Measurements from ENCODE around the gene ADAMTS5.

ADAMTS5 gene

DNA sequence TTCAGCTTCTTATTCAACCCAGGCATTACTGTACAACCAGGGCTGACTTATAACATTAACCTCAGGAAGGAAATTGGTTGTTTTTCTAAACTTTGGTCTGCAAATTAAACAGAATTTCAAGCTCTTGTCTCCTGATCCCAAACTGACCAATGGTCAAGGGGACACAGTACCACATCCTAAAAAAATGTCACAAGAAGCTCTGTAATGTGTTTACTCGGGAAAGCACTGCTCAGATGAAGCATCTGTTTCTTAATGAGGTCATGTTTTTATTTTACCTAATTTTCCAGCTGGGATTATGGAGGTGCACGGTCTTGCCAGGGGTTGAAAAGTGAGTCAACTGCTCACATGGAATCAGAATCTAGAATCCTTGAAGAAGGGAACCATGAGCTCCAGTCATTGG is 18.7 kb downstream of the ADAMTS5 start:
- H3K27me3 ChIP-seq (ENCODE audit: control insufficient read depth, insufficient read depth, low read length) = peaks cover 54% of the 10 kb centered on the region
- no peak overlapping the region for H3K27ac ChIP-seq (ENCODE audit: low read depth, low read length)
- H3K4me3 ChIP-seq (ENCODE audit: low read depth, low read length) = no peak overlapping the region
- H3K36me3 ChIP-seq (ENCODE audit: control insufficient read depth, insufficient read depth, low read length) = no peaks in the 10 kb centered on the region
- H3K4me1 ChIP-seq (ENCODE audit: control insufficient read depth, insufficient read depth, low read length) = peaks cover 17% of the 10 kb centered on the region
- no peaks in the 10 kb centered on the region for H3K9me3 ChIP-seq (ENCODE audit: control insufficient read depth, insufficient read depth, low read depth, low read length)
- no peak overlapping the region for H3K9ac ChIP-seq (ENCODE audit: low read length)

DNA sequence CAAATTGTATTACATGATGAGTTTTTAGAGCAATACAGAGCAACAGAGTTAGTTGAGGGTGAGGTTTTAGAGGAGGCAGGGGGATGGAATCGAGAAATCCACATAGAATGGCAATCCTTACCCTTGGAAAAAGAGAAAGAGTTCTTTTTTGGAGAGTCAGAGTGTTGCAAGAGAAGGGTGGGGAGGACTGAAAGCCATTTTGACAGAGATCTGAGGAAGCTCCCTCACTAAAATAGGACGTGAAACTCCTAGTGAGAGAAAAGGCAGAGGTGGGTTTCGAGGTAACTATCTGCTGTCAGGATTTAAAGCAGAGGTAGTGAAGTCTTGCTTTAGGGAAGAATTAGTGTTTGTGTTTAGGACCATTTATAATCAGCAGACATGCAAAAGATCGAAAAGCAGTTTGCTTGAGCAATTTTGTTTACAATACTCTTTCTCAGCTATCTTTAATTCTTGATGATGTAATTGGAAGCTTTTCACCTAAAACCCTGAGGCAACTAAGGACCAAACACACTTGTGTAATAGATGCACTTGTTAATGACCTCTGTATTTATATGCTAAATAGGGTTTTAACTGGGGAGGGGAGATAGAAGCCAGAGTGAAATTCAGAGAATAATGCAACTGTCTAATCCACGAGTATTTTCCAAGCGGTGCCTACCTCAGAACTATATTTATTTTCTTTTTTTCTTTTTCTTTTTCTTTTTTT is 20.0 kb downstream of the ADAMTS5 start:
- peaks cover 54% of the 10 kb centered on the region for H3K27me3 ChIP-seq (ENCODE audit: control insufficient read depth, insufficient read depth, low read length)
- H3K27ac ChIP-seq (ENCODE audit: low read depth, low read length) = no peak overlapping the region
- H3K4me1 ChIP-seq (ENCODE audit: control insufficient read depth, insufficient read depth, low read length) = peaks cover 17% of the 10 kb centered on the region
- H3K9me3 ChIP-seq (ENCODE audit: control insufficient read depth, insufficient read depth, low read depth, low read length) = no peaks in the 10 kb centered on the region
- H3K9ac ChIP-seq (ENCODE audit: low read length) = no peak overlapping the region
- H3K36me3 ChIP-seq (ENCODE audit: control insufficient read depth, insufficient read depth, low read length) = no peaks in the 10 kb centered on the region
- H3K4me3 ChIP-seq (ENCODE audit: low read depth, low read length) = no peak overlapping the region

DNA sequence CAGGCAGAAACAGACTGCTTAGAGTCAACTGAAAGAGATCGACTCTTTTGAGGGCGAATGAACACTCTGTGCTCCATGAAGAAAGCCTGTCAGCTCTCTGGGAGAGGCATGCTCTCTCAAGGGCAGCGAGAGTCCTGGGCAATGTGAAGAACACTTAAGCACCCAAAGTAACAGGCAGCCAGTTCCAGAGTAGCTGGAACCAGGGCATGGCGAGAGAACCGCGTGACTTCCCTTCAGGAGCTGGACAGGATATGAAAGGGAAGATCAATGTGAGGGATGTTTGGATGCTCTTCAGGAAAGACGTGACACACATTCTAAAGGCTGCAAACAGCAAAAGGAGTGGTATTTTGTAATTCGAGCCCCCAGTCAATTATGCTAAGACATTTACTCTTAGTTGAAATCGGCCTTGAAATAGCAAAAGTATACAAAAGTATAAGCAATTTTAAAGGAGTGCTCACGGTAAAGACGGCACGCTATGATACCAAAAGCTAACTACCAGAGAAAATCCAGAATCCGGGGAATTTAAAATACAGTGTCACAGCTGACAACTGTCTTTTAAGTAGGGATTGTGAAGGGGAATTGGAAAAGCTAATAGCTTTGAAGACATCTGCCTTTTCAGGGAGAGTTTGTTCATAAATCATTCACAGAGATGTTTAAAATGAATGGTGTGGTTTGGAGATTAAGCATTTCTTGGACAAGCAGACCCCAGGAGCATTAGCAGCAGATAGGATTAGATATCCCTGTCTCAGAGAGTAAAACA is 20.8 kb downstream of the ADAMTS5 start:
- Histone ChIP-seq H3K27ac (ENCODE audit: low read depth, low read length) (no peak overlapping the region), H3K9me3 (ENCODE audit: control insufficient read depth, insufficient read depth, low read depth, low read length) (no peaks in the 10 kb centered on the region), H3K4me1 (ENCODE audit: control insufficient read depth, insufficient read depth, low read length) (peaks cover 17% of the 10 kb centered on the region), H3K4me3 (ENCODE audit: low read depth, low read length) (no peak overlapping the region), H3K36me3 (ENCODE audit: control insufficient read depth, insufficient read depth, low read length) (no peaks in the 10 kb centered on the region), H3K9ac (ENCODE audit: low read length) (no peak overlapping the region), H3K27me3 (ENCODE audit: control insufficient read depth, insufficient read depth, low read length) (peaks cover 54% of the 10 kb centered on the region)

DNA sequence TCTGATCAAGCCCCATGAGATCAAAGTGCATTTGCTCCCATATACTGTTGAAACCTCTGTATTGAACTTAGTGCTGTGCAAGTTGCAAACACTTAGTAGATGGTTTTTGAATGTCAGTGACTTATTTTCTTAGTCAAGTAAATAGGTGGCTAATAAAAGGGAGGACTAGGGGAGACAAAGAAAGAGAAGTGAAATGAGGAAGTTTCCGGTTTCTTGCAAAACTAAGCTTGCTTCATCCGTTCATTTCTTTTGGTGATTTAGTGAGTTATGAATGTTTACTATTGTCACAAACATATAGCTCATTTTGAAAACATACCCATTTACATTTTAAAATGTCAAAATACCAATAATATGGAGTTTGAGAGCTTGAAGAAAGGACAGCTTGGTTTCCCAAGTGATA is 23.0 kb downstream of the ADAMTS5 start:
- Histone ChIP-seq H3K9me3 (ENCODE audit: control insufficient read depth, insufficient read depth, low read depth, low read length) (no peaks in the 10 kb centered on the region), H3K27ac (ENCODE audit: low read depth, low read length) (no peak overlapping the region), H3K27me3 (ENCODE audit: control insufficient read depth, insufficient read depth, low read length) (peaks cover 47% of the 10 kb centered on the region), H3K36me3 (ENCODE audit: control insufficient read depth, insufficient read depth, low read length) (no peaks in the 10 kb centered on the region), H3K4me1 (ENCODE audit: control insufficient read depth, insufficient read depth, low read length) (peaks cover 17% of the 10 kb centered on the region), H3K9ac (ENCODE audit: low read length) (no peak overlapping the region), H3K4me3 (ENCODE audit: low read depth, low read length) (no peak overlapping the region)

DNA sequence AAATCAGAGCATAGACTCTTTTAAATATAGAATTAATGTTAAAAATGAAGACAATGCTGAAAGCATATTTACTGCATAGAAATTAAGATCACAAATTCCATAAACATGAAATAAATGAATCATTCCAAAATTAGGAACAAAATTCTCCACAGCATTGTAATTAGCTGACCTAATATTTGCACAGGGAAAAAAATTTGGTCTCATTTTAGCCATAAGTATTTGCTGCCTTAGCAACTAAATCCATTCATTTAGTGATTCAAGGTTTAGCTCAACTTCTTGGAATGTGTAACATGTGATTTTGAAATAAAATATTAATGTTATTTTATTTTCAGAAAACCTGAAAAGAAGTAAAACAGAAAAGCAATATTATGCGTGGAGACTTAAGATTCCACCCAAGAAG is 25.5 kb downstream of the ADAMTS5 start:
- Histone ChIP-seq H3K27me3 (ENCODE audit: control insufficient read depth, insufficient read depth, low read length) (peaks cover 25% of the 10 kb centered on the region), H3K4me1 (ENCODE audit: control insufficient read depth, insufficient read depth, low read length) (peaks cover 9% of the 10 kb centered on the region), H3K36me3 (ENCODE audit: control insufficient read depth, insufficient read depth, low read length) (no peaks in the 10 kb centered on the region), H3K4me3 (ENCODE audit: low read depth, low read length) (no peak overlapping the region), H3K9me3 (ENCODE audit: control insufficient read depth, insufficient read depth, low read depth, low read length) (no peaks in the 10 kb centered on the region), H3K9ac (ENCODE audit: low read length) (no peak overlapping the region), H3K27ac (ENCODE audit: low read depth, low read length) (no peak overlapping the region)

DNA sequence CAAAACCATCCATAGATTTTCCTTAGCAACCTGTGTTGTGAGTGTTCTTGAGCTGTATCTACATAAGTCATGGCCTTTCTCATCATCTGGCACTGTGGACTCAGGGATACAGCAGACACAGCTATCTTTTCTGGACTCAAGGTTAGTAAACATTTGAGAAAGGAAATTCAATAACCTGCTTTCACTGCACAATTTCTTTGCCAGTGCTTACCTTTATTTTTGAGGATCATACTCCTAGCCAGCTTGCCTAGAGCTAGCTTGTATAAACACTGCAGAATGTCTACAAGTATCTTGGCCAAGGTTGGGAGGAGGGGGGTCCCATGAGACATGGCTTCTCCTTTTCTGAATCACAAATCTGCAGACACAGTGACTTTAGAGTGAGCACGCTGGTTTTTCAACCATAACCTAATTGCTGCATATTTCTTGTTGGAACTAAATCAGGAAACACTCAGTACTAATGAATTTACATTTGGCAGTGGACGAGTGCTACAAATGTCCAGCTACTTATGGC is 27.2 kb downstream of the ADAMTS5 start:
- Histone ChIP-seq H3K27ac (ENCODE audit: low read depth, low read length) (no peak overlapping the region), H3K4me1 (ENCODE audit: control insufficient read depth, insufficient read depth, low read length) (no peaks in the 10 kb centered on the region), H3K9ac (ENCODE audit: low read length) (no peak overlapping the region), H3K27me3 (ENCODE audit: control insufficient read depth, insufficient read depth, low read length) (peaks cover 12% of the 10 kb centered on the region; the same call in 1 of the 2 replicates), H3K9me3 (ENCODE audit: control insufficient read depth, insufficient read depth, low read depth, low read length) (no peaks in the 10 kb centered on the region), H3K4me3 (ENCODE audit: low read depth, low read length) (no peak overlapping the region), H3K36me3 (ENCODE audit: control insufficient read depth, insufficient read depth, low read length) (no peaks in the 10 kb centered on the region)

DNA sequence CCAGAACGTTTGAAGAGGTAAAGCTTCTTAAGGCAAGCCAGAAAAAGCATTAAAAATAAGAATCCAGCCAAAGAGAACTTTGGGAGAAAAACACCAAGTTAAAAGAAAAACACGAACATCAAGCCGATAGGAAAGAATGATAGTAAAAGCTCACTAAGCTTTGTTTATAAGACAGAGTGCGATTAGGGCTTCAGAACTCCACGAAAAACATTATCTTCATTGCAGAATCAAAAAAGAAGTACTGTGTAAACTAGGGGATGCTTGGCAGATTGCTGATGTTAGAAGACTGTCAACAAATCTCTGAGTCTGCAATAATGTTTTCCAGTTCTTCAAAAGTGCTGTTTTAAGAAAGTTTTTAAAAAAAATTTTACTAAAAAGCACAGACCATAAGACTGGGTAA is 30.2 kb downstream of the ADAMTS5 start:
- Histone ChIP-seq H3K27me3 (ENCODE audit: control insufficient read depth, insufficient read depth, low read length) (no peaks in the 10 kb centered on the region), H3K9me3 (ENCODE audit: control insufficient read depth, insufficient read depth, low read depth, low read length) (no peaks in the 10 kb centered on the region), H3K27ac (ENCODE audit: low read depth, low read length) (no peak overlapping the region), H3K9ac (ENCODE audit: low read length) (no peak overlapping the region), H3K4me1 (ENCODE audit: control insufficient read depth, insufficient read depth, low read length) (no peaks in the 10 kb centered on the region), H3K36me3 (ENCODE audit: control insufficient read depth, insufficient read depth, low read length) (no peaks in the 10 kb centered on the region), H3K4me3 (ENCODE audit: low read depth, low read length) (no peak overlapping the region)

DNA sequence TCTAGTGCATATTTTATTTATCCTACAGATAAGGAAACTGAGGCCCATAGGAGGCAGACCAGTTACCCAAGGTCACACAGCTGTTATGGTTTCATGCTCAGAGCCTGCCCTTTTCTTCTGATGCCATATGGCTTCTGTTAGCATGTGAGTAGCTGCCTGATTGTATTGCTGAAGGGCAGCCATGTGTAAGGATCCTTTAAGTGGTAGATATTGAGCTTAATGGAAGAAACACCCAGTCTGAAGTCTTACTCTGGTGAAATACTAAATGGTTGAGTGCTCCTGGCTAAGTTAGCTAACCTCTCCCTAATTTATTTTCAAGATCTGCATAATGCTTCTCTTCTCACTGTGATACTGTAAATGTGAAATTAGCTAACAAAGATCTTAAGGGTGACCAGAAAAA is 30.9 kb downstream of the ADAMTS5 start:
- Histone ChIP-seq H3K4me3 (ENCODE audit: low read depth, low read length) (no peak overlapping the region), H3K9me3 (ENCODE audit: control insufficient read depth, insufficient read depth, low read depth, low read length) (no peaks in the 10 kb centered on the region), H3K27ac (ENCODE audit: low read depth, low read length) (no peak overlapping the region), H3K4me1 (ENCODE audit: control insufficient read depth, insufficient read depth, low read length) (no peaks in the 10 kb centered on the region), H3K9ac (ENCODE audit: low read length) (no peak overlapping the region), H3K36me3 (ENCODE audit: control insufficient read depth, insufficient read depth, low read length) (no peaks in the 10 kb centered on the region), H3K27me3 (ENCODE audit: control insufficient read depth, insufficient read depth, low read length) (no peaks in the 10 kb centered on the region)

DNA sequence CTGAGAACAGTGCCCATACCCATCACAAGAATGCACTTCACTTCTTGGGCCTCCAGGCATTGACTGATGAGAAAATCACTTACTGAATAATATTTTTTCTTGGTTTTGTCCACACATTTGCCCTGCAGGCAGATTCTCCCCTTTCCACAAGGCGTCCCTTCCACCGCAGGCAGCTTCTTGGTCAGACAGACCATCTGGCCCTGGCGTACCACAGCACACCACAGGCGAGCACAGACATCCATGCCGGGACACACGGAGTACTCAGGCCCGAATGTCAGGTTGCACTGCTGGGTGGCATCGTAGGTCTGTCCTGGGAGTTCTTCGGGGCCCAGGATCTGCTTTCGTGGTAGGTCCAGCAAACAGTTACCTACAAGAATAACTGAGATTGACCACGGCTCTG is 32.5 kb downstream of the ADAMTS5 start:
- Histone ChIP-seq H3K9ac (ENCODE audit: low read length) (no peak overlapping the region), H3K9me3 (ENCODE audit: control insufficient read depth, insufficient read depth, low read depth, low read length) (no peaks in the 10 kb centered on the region), H3K36me3 (ENCODE audit: control insufficient read depth, insufficient read depth, low read length) (no peaks in the 10 kb centered on the region), H3K4me1 (ENCODE audit: control insufficient read depth, insufficient read depth, low read length) (no peaks in the 10 kb centered on the region), H3K4me3 (ENCODE audit: low read depth, low read length) (no peak overlapping the region), H3K27ac (ENCODE audit: low read depth, low read length) (no peak overlapping the region), H3K27me3 (ENCODE audit: control insufficient read depth, insufficient read depth, low read length) (no peaks in the 10 kb centered on the region)

DNA sequence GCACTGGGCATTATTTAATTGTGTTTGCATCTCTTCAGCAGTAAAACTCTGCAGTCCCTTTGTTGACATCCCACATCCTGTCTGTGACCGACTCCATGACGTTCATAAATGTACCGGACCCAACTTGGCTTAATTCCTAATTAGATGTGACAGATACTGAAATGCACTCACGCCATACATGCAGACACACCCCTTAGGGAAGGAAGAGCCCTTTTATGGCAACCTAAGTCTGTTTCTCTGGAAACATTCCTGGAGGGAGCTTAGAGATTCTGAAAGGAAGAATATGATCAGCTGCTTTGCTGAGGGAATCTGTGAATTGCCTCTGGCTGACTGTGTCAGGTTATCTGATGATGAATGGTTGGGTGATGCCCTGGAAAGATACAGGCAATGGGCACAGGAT is 33.4 kb downstream of the ADAMTS5 start:
- H3K9me3 ChIP-seq (ENCODE audit: control insufficient read depth, insufficient read depth, low read depth, low read length) = no peaks in the 10 kb centered on the region
- H3K27me3 ChIP-seq (ENCODE audit: control insufficient read depth, insufficient read depth, low read length) = no peaks in the 10 kb centered on the region
- H3K36me3 ChIP-seq (ENCODE audit: control insufficient read depth, insufficient read depth, low read length) = no peaks in the 10 kb centered on the region
- H3K4me3 ChIP-seq (ENCODE audit: low read depth, low read length) = no peak overlapping the region
- H3K4me1 ChIP-seq (ENCODE audit: control insufficient read depth, insufficient read depth, low read length) = no peaks in the 10 kb centered on the region
- H3K9ac ChIP-seq (ENCODE audit: low read length) = no peak overlapping the region
- no peak overlapping the region for H3K27ac ChIP-seq (ENCODE audit: low read depth, low read length)

DNA sequence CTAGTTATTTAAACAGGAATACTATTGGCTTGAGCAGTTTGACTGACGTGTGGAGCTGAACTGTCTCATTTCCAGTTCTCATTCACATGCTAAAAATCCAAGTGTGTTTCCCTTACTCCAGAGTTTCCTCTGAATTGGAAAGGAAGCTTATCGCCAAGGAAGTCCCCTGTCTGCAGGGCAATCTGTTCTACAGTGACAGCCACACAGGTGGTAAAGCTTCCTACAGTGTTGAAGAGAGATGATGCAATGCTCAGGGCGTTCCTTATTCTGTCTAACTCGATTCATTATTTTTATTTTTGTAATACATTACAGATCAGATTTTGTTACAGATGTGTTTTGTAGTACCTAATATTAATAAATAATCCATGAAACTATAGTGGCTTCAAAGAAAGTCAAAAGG is 41.3 kb downstream of the ADAMTS5 start:
- H3K4me1 ChIP-seq (ENCODE audit: control insufficient read depth, insufficient read depth, low read length) = peaks cover 12% of the 10 kb centered on the region
- H3K27ac ChIP-seq (ENCODE audit: low read depth, low read length) = no peak overlapping the region
- H3K4me3 ChIP-seq (ENCODE audit: low read depth, low read length) = no peak overlapping the region
- no peaks in the 10 kb centered on the region for H3K27me3 ChIP-seq (ENCODE audit: control insufficient read depth, insufficient read depth, low read length)
- no peak overlapping the region for H3K9ac ChIP-seq (ENCODE audit: low read length)
- no peaks in the 10 kb centered on the region for H3K36me3 ChIP-seq (ENCODE audit: control insufficient read depth, insufficient read depth, low read length)
- no peaks in the 10 kb centered on the region for H3K9me3 ChIP-seq (ENCODE audit: control insufficient read depth, insufficient read depth, low read depth, low read length)
